WI38 (cell line): ENCODE results near the gene CTBP2.

ENCODE experiments used
- H3K4me3 ChIP-seq: 2 replicates; pipeline ENCODE4 v1.5.1; 2011; ENCODE audit warnings: low read depth, mild to moderate bottlenecking, control low read depth, low read length
- TF ChIP-seq, protein P1 (sequence below): IDR thresholded peaks from 2 replicates; pipeline ENCODE4 v1.5.1; 2012; ENCODE audit warnings: low read depth, mild to moderate bottlenecking, control low read depth, low read length

The CTBP2 gene

GRCh38 chr10:125203186-125203800, 42.9 kb upstream of the CTBP2 start:
- H3K4me3 ChIP-seq = no peak overlapping the region
- TF ChIP-seq, protein P1, sequence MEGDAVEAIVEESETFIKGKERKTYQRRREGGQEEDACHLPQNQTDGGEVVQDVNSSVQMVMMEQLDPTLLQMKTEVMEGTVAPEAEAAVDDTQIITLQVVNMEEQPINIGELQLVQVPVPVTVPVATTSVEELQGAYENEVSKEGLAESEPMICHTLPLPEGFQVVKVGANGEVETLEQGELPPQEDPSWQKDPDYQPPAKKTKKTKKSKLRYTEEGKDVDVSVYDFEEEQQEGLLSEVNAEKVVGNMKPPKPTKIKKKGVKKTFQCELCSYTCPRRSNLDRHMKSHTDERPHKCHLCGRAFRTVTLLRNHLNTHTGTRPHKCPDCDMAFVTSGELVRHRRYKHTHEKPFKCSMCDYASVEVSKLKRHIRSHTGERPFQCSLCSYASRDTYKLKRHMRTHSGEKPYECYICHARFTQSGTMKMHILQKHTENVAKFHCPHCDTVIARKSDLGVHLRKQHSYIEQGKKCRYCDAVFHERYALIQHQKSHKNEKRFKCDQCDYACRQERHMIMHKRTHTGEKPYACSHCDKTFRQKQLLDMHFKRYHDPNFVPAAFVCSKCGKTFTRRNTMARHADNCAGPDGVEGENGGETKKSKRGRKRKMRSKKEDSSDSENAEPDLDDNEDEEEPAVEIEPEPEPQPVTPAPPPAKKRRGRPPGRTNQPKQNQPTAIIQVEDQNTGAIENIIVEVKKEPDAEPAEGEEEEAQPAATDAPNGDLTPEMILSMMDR = no peak

DNA sequence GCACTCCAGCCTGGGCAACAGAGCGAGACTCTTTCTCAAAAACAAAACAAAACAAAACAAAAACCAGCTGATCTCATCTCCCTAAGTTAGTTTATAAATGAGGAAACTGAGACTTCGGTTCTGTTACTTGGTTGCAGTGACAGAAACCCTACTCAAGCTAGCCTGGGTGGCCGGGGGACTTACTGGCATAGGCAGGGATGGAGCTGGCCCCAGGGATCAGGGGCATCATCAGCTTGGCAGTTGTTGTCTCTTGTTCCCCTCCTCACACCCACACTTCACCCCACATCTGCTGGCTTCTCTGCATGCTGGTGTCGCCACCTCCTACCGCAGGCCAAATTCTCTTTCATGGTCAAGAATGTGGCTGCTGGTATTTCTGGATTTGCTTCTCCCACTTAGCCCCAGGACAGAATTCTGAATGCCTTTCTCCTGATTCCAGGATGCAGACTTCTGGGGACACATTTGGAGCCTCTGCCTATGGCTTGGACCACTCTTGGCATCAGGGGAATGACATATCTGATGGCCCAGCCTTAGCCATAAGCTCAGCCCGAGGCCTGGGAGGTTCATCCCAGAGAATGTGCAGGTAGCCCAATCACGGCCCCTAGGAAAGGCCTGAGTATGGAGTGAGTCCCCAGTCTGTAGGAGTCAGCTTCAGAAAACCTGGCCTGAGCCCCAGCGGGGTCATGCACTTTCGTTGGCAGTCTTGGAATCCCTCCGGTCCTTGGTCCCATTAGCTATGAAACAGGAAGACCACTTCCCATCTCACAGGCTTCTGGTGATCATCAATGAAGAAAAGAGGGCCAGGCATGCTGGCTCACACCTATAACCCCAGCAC, 41.6 kb upstream of the CTBP2 start:
- TF ChIP-seq, protein P1 = no peak
- H3K4me3 ChIP-seq = no peak overlapping the region

DNA sequence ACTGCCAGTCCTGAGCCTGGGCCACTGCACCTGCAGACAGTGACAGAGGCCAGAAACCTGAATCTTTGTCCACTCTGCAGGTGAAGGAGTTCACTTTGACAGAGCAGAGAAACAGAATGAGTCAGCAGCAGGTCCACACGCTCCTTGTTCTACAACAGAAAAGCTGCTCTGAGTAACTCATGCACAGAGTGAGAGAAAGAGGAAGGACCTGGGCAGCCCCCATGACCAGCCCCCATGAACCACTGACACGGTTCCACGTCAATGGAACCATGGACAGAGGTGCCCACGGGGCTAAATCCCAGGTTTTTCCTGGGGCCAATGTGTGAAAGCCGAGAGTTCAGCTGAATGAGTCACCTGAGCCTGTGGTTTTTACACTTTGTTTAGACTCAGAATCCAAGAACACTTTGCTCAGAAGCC, 40.8 kb upstream of the CTBP2 start:
- H3K4me3 ChIP-seq = no peak overlapping the region
- TF ChIP-seq, protein P1 = no peak

GRCh38 chr10:125200396-125200795, 40.0 kb upstream of the CTBP2 start:
- TF ChIP-seq, protein P1 = no peak
- no peak overlapping the region for H3K4me3 ChIP-seq

GRCh38 chr10:125199270-125199669, 38.9 kb upstream of the CTBP2 start:
- TF ChIP-seq, protein P1 = no peak

GRCh38 chr10:125194814-125195213, 34.5 kb upstream of the CTBP2 start:
- TF ChIP-seq, protein P1 = no peak
- no peak overlapping the region for H3K4me3 ChIP-seq

More at GRCh38 chr10:125199270-125199669, 38.9 kb upstream of the CTBP2 start:
- no peak overlapping the region for H3K4me3 ChIP-seq

DNA sequence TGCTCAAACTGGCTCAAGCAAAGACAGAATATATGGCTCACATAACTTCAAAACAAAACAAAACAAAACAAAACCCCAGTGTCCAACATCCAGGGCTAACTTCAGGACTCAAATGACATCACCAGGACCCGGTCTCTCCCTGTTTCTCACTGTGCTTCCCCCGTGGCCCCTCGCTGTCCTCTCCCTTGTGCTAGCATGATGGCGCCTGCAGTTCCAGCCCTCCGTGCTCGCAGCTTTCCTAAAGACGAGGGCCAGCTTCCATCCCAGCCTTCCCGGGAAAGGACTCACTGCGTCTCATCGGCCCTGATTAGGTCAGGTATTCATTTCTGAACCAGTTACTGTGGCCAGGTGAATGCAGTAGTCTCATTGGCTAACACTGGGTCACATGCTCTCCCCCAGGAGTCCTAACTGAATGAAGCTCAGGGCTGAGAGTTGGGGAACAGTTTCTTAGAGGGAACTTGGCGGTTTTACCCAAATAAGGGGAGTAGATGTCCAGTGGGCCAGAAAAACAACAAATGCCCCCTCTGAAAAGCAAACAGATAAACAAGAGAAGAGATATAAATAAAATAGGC, 33.0 kb upstream of the CTBP2 start:
- no peak overlapping the region for H3K4me3 ChIP-seq
- TF ChIP-seq, protein P1 = no peak
